ENCODE data around the gene CCDC182.

- TF ChIP-seq YY1 (IDR thresholded peaks at IDR 0.05; ENCODE audit: insufficient read depth, insufficient read length) (no peak), ZNF274 (IDR thresholded peaks at IDR 0.05; ENCODE audit: low read depth, low read length) (no peak), SUZ12 (IDR thresholded peaks at IDR 0.05; ENCODE audit: extremely low read depth, insufficient read depth, insufficient read length) (no peak)
Observed at GRCh38 chr17:57733085-57733484, 12.0 kb downstream of the CCDC182 start.

All from NT2/D1 (cell line).